Activated T-cell treated with anti-CD3 and anti-CD28 coated beads, Interleukin-2, amount 50 U/mL, for 24 hours (primary cell): ENCODE measurements around the gene AMOTL2.

Experiments
- DNase-seq: peaks from one replicate; pipeline ENCODE4 v3.0.0-alpha.2; 2020
- H3K27ac Mint-ChIP-seq: 2 replicates; pipeline ENCODE4 v1.8.0; 2020; ENCODE audit warnings: mild to moderate bottlenecking, mixed read lengths
- H3K27me3 Mint-ChIP-seq: 2 replicates; pipeline ENCODE4 v1.8.0; 2020; ENCODE audit warnings: mixed read lengths
- H3K36me3 Mint-ChIP-seq: 2 replicates; pipeline ENCODE4 v1.8.0; 2020; ENCODE audit warnings: low read depth, mixed read lengths
- H3K4me1 Mint-ChIP-seq: 2 replicates; pipeline ENCODE4 v1.8.0; 2020; ENCODE audit warnings: low read depth, mixed read lengths
- H3K4me3 Mint-ChIP-seq: 2 replicates; pipeline ENCODE4 v1.8.0; 2020; ENCODE audit warnings: mild to moderate bottlenecking, moderate library complexity, mixed read lengths
- H3K9me3 Mint-ChIP-seq: 2 replicates; pipeline ENCODE4 v1.8.0; 2020; ENCODE audit warnings: mixed read lengths

The AMOTL2 gene

DNA sequence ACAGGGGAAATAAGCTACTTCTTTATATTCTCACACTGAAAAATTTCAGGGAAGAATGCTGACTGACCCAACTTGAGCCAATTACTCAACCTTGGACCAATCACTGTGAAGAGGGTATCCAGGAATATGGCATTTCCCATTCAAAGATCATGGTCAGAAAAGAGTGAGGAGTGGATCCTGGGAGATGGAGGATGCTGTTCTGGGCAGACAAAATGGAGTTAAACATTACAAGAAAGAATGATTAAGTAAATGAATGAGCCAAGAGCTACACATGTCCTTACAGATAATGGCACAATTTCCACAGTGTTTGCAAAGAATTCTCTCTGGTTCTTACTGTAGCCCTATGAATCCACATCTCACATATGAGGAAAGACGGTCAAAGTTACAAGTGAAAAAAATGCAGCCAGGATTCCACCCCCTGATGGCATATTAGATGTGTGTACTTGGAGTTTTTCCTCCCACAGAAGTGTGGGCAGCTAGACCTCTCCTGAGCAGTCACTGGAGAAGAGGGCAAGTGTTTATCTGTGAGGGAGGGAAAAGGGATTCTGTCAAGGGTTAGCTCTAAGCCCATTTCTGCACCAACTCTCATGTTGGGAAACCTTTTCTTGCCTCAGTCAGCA is 33.8 kb downstream of the AMOTL2 start:
- no peak overlapping the region for H3K4me3 Mint-ChIP-seq
- no peaks in the 10 kb centered on the region for H3K36me3 Mint-ChIP-seq
- no peaks in the 10 kb centered on the region for H3K9me3 Mint-ChIP-seq
- H3K27me3 Mint-ChIP-seq: no peaks in the 10 kb centered on the region
- no peak for DNase-seq
- H3K27ac Mint-ChIP-seq: no peak overlapping the region
- H3K4me1 Mint-ChIP-seq: no peaks in the 10 kb centered on the region

DNA sequence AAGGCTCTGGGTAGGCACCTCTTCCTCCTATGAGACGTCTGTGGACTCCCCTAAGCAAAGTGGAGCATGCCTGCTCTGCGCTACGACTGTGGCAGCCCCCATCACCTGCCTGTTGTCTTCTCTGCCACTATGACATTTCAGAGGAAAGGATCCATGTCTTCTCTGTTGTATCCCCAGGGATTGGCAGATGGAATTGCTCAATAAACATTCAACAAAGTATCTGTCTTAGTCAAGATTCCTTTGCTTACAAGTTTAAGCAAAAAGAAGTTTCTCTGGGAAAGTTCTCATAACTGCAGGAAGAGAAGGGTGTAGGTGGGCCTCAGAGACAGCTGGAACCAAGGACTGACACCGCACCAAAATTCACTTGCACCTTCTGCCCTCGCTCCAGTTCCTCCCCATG is 34.3 kb downstream of the AMOTL2 start:
- H3K27me3 Mint-ChIP-seq: no peaks in the 10 kb centered on the region
- no peaks in the 10 kb centered on the region for H3K36me3 Mint-ChIP-seq
- H3K27ac Mint-ChIP-seq: no peak overlapping the region
- H3K9me3 Mint-ChIP-seq: no peaks in the 10 kb centered on the region
- H3K4me3 Mint-ChIP-seq: no peak overlapping the region
- H3K4me1 Mint-ChIP-seq: no peaks in the 10 kb centered on the region
- no peak for DNase-seq

DNA sequence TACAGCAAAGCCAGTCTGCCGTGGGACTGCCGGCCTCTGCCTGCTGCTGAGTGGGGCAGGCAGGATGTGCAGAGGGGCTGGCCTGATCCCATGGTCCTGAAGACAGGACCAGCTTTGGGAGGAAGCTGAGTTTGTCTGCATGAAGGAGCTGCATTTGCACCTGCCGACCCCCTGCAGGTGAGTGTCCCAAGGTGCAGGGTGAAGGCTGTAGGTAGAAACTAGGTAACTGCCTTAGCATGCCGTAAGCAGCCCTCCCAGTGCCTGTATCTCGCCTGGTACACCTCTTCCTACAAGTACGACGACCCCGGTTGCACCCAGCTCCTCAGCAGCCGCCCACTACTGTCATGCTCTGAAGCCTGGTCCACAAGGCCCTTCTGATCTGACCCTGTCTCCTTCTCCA is 34.9 kb downstream of the AMOTL2 start:
- Mint-ChIP-seq H3K4me3 (no peak overlapping the region), H3K27me3 (no peaks in the 10 kb centered on the region), H3K36me3 (no peaks in the 10 kb centered on the region), H3K9me3 (no peaks in the 10 kb centered on the region), H3K27ac (no peak overlapping the region), H3K4me1 (no peaks in the 10 kb centered on the region)
- DNase-seq: no peak

- H3K27me3 Mint-ChIP-seq: peaks cover under 1% of the 10 kb centered on the region
- no peak overlapping the region for H3K4me3 Mint-ChIP-seq
- no peak overlapping the region for H3K27ac Mint-ChIP-seq
- no peaks in the 10 kb centered on the region for H3K4me1 Mint-ChIP-seq
- H3K9me3 Mint-ChIP-seq: no peaks in the 10 kb centered on the region
- no peak for DNase-seq
- no peaks in the 10 kb centered on the region for H3K36me3 Mint-ChIP-seq
Measured at GRCh38 chr3:134338516-134339261, 35.6 kb downstream of the AMOTL2 start.

- Mint-ChIP-seq H3K4me1 (no peaks in the 10 kb centered on the region), H3K27me3 (peaks cover 4% of the 10 kb centered on the region), H3K4me3 (no peak overlapping the region), H3K9me3 (no peaks in the 10 kb centered on the region), H3K36me3 (no peaks in the 10 kb centered on the region), H3K27ac (no peak overlapping the region)
- DNase-seq: no peak
Measured at GRCh38 chr3:134338201-134338512, 36.1 kb downstream of the AMOTL2 start.

- H3K4me3 Mint-ChIP-seq: no peak overlapping the region
Measured at GRCh38 chr3:134337511-134338200, 36.6 kb downstream of the AMOTL2 start.

DNA sequence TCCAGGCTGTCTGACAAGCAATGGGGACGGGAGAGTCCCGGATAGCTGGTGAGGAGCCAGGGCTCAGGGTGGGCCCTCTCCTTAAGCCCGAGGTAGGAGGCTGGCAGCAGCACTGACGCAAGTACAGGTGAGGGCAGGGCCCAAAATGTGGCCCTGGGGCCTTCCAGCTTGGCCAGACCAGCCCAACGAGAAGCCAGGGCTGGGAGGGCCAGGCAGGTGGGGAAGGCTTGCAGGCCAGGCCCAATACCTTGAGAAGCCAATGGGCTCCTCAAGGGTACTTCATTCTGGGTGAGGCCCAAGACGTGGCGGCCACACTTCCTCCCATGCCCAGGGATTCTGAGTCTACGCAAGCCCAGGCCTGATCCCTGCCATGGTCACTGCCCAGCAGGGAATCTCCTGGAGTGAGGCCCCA is 37.2 kb downstream of the AMOTL2 start:
- H3K4me3 Mint-ChIP-seq: no peak overlapping the region
- DNase-seq: no peak
- H3K27me3 Mint-ChIP-seq: peaks cover 4% of the 10 kb centered on the region
- H3K36me3 Mint-ChIP-seq: no peaks in the 10 kb centered on the region
- no peaks in the 10 kb centered on the region for H3K4me1 Mint-ChIP-seq
- no peak overlapping the region for H3K27ac Mint-ChIP-seq
- H3K9me3 Mint-ChIP-seq: no peaks in the 10 kb centered on the region

More at GRCh38 chr3:134337511-134338200, 36.6 kb downstream of the AMOTL2 start:
- Mint-ChIP-seq H3K9me3 (no peaks in the 10 kb centered on the region), H3K36me3 (no peaks in the 10 kb centered on the region), H3K27me3 (peaks cover 4% of the 10 kb centered on the region), H3K27ac (no peak overlapping the region), H3K4me1 (no peaks in the 10 kb centered on the region)
- DNase-seq: no peak

DNA sequence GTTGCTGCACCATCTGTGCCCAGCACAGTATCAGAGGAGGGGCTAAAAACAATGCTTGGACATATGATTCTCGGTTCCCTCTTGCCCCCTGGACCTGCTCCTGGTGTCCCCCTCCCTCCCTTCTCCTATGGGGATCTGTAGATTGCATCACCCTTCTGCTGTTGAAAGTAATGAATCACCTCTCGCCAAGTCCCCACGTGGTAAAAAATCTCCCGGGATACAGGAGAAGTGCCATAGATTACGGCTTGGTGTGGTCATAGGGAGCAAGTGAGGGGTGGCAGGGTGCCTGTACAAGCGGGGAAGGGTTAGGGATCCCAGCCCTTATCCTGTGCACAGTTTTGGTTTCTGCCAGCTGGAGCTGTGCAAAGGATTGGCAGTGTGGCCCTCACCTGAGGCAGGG is 37.7 kb downstream of the AMOTL2 start:
- H3K4me3 Mint-ChIP-seq: no peak overlapping the region
- H3K4me1 Mint-ChIP-seq: no peaks in the 10 kb centered on the region
- H3K27me3 Mint-ChIP-seq: peaks cover 4% of the 10 kb centered on the region
- no peaks in the 10 kb centered on the region for H3K9me3 Mint-ChIP-seq
- no peak for DNase-seq
- H3K27ac Mint-ChIP-seq: no peak overlapping the region
- no peaks in the 10 kb centered on the region for H3K36me3 Mint-ChIP-seq

DNA sequence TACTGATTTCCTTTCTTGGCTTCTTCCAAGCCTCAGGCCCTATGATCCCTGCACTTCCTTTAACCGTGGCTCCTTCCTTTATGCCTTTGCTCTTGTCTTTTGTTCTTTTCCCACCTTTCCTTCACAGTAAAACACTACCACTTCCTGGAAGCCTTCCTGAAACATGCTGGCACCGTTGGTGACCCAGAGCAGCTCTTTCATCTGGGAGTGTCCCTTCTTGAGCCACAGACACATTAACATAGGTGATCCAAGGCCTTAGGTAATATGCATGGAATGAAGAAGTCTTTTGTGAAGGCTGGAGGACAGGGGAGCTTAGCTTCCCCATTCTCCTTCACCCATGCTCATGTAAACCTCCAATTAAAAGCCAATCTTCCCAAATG is 39.4 kb downstream of the AMOTL2 start:
- Mint-ChIP-seq H3K4me3 (no peak overlapping the region), H3K27ac (no peak overlapping the region), H3K27me3 (peaks cover 4% of the 10 kb centered on the region), H3K4me1 (no peaks in the 10 kb centered on the region), H3K36me3 (no peaks in the 10 kb centered on the region), H3K9me3 (no peaks in the 10 kb centered on the region)
- no peak for DNase-seq

DNA sequence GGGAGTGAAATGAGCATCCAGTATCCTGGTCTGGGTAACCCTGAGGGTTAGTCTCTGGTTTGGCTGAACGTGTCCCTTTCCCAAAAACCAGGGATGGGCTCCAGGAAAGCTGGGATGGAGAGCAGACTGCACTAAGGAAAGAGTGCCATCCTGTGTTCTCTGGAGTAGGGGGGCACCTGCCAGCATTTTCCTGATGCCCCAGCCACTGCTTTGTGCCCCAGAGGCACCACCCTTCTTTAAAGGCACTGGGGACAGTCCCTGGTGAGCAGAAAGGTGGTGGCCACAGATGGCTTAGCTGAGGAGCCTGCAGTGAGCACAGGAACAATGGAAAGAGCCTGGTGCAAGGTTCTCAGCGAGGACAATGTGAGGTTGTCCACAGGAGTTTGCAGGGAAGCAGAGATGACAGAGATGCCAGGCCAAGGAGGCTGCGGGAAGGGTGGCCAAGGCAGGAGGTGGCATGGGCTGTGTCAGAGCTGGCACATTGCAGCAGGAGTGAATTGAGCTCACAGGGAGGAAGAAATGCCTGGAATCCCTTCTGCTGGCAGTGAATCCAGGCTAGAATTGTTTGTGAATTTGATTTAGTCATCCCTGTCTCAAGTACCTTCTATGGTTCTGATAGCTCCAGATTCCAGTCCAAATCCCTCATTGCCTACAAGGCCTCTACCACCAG is 39.9 kb downstream of the AMOTL2 start:
- H3K27me3 Mint-ChIP-seq: peaks cover 4% of the 10 kb centered on the region
- no peak for DNase-seq
- no peaks in the 10 kb centered on the region for H3K36me3 Mint-ChIP-seq
- no peak overlapping the region for H3K27ac Mint-ChIP-seq
- no peak overlapping the region for H3K4me3 Mint-ChIP-seq
- no peaks in the 10 kb centered on the region for H3K4me1 Mint-ChIP-seq
- no peaks in the 10 kb centered on the region for H3K9me3 Mint-ChIP-seq

DNA sequence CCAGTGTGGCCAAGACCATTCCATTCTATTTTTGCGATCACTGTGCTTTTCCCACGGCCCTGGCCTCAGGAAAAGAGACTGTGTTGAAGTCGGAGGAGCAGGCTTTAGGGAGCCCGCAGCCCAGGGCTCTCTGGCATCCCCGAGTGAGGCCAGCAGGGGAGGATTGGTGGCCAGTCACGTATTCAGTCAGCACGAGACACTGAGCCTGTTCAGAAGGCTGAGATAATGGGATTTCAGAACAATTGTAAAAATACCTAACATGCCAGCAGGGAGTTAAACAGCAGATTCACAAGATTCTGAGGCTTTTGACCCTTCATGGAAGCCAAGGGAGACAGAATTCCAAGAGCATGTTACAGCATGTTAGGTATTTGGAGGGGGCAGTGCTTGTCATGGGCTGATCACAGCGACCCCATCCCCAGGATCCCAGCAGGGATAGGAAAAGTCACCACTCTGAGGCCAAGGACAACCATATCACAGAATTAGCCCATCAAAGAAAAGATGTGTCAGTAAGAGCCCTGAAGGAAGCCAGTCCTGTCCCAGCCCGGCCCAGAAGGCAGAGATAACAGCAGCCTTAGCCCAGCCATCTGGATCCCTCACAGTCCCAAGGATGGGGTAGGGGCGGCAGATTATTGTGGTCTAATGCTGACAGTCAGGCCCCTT is 40.6 kb downstream of the AMOTL2 start:
- no peak for DNase-seq
- H3K9me3 Mint-ChIP-seq: no peaks in the 10 kb centered on the region
- H3K27me3 Mint-ChIP-seq: peaks cover 4% of the 10 kb centered on the region
- no peaks in the 10 kb centered on the region for H3K36me3 Mint-ChIP-seq
- no peak overlapping the region for H3K4me3 Mint-ChIP-seq
- H3K4me1 Mint-ChIP-seq: no peaks in the 10 kb centered on the region
- H3K27ac Mint-ChIP-seq: no peak overlapping the region

DNA sequence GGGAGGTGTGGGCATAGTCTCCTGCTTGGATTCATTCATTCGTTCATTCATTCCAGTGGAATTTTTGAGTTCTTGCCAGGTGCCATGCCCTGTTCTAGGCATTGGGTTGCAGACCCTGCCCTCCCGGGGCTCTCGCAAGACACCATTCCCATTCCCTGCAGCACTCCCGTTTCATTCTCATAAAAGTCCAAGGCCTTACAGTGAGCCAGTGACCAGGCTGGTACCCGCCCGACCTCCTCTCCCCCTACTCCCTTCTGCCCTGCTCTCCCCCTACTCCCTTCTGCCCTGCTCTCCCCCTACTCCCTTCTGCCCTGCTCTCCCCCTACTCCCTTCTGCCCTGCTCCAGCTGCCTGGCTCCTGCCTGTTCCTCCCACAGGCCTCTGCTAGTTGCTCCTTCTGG is 41.9 kb downstream of the AMOTL2 start:
- Mint-ChIP-seq H3K4me1 (no peaks in the 10 kb centered on the region), H3K9me3 (no peaks in the 10 kb centered on the region), H3K27ac (no peak overlapping the region), H3K27me3 (peaks cover 5% of the 10 kb centered on the region), H3K4me3 (no peak overlapping the region), H3K36me3 (no peaks in the 10 kb centered on the region)
- no peak for DNase-seq

DNA sequence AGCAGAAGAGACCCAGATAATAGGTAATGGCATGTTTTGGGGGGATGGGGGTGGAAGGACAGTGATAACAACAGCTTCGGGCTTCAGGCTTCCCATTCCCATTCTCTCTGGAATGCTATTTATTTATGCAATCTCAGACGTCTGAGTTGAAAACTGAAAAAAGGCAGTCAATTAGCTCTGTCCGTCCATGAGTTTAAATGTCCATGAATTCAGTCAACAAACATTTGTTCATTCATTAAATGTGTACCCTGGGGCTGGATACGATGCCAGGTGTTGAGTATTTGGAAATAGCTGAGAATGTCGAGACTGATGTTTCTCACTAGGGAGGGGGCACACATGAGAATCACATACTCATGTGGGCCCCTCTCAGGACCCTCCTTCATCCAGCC is 42.4 kb downstream of the AMOTL2 start:
- Mint-ChIP-seq H3K27ac (no peak overlapping the region), H3K9me3 (no peaks in the 10 kb centered on the region), H3K4me1 (no peaks in the 10 kb centered on the region), H3K4me3 (no peak overlapping the region), H3K27me3 (peaks cover 6% of the 10 kb centered on the region), H3K36me3 (no peaks in the 10 kb centered on the region)
- DNase-seq: no peak

DNA sequence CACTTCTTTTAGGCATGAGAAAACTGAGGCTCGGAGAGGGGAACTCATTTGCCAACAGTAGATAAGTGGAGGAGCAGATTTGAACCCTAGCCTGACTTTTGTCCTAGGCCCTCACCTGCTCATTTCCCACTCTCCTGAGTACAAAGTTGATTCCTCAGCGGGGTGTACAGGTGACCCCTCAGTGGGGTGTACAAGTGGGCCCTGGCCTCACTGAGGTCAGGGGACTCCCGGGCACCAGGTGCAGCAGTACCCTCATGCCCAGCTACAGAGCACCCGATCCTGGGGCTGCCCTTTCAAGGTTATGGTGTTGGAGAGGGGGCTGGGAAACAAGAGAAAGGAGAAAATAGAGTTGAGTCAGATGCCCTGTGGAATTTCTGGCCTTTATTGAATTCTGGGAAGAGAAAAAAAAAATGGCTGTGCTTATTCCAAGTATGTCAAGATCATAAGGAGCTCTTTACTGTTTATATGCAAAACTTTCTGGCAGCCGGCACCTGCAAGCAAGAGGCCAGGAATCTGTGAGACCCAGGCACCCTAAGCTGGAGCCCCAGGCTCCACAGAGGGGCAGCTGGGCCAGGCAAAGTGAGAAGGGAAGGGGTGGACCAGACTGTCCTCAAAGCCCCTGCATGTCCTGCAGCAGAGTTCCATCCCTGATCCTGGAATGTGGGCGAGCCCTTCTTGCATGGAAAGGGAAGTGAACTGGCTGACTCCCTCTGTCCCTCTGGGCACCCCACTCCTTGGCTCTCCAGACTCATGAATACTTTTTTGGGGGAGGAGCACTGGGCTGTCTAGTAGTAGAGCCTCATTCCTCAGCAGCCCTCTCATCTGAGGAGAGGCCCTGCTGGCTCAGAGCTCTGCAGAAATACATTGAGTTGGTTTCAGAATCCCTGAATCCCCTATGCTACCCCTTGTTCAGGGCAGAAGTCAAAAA is 43.1 kb downstream of the AMOTL2 start:
- H3K27me3 Mint-ChIP-seq: peaks cover 6% of the 10 kb centered on the region
- H3K4me1 Mint-ChIP-seq: no peaks in the 10 kb centered on the region
- no peaks in the 10 kb centered on the region for H3K36me3 Mint-ChIP-seq
- DNase-seq: no peak
- H3K9me3 Mint-ChIP-seq: no peaks in the 10 kb centered on the region
- H3K27ac Mint-ChIP-seq: no peak overlapping the region
- H3K4me3 Mint-ChIP-seq: no peak overlapping the region
